IPS-18a (cell line): ENCODE data around the gene OPCML.

Experiments
- H3K27ac ChIP-seq: one replicate; pipeline ENCODE4 v1.5.1; 2013; ENCODE audit warnings: low read length
- H3K27me3 ChIP-seq: one replicate; pipeline ENCODE4 v1.6.1; 2013; ENCODE audit warnings: mild to moderate bottlenecking, low read length; ENCODE audit not compliant: control insufficient read depth, insufficient read depth
- H3K36me3 ChIP-seq: one replicate; pipeline ENCODE4 v1.6.1; 2013; ENCODE audit warnings: low read depth, low read length; ENCODE audit not compliant: control insufficient read depth
- H3K4me1 ChIP-seq: one replicate; pipeline ENCODE4 v1.6.1; 2013; ENCODE audit warnings: low read depth, low read length; ENCODE audit not compliant: control insufficient read depth
- H3K4me3 ChIP-seq: one replicate; pipeline ENCODE4 v1.5.1; 2013; ENCODE audit warnings: low read length
- H3K9ac ChIP-seq: one replicate; pipeline ENCODE4 v1.6.1; 2013; ENCODE audit warnings: mild to moderate bottlenecking, low read length, moderate library complexity
- H3K9me3 ChIP-seq: one replicate; pipeline ENCODE4 v1.6.1; 2013; ENCODE audit warnings: low read depth, low read length; ENCODE audit not compliant: control insufficient read depth

OPCML gene

DNA sequence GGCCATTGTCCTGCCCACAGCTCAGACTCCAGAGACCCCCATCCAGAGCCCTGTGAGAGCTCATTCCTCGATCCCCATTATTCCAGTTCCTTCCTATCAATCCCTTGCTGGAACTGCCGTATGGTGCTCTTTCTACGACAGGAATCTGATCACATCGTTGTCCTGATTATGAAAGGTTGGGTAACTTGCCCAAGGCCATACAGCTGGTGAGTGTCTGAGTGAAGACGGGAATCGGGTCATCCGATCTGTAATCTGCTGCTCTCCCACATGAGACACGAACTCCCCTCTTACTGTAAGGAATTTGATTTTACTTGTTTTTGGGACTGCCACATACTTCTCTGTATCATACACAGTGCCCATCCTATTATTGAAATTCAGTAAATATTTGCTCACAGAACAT lies 149.1 kb downstream of the OPCML start:
- H3K36me3 ChIP-seq = no peaks in the 10 kb centered on the region
- peaks cover 8% of the 10 kb centered on the region for H3K4me1 ChIP-seq
- no peak overlapping the region for H3K9ac ChIP-seq
- no peaks in the 10 kb centered on the region for H3K9me3 ChIP-seq
- no peak overlapping the region for H3K4me3 ChIP-seq
- H3K27ac ChIP-seq = no peak overlapping the region
- no peaks in the 10 kb centered on the region for H3K27me3 ChIP-seq

DNA sequence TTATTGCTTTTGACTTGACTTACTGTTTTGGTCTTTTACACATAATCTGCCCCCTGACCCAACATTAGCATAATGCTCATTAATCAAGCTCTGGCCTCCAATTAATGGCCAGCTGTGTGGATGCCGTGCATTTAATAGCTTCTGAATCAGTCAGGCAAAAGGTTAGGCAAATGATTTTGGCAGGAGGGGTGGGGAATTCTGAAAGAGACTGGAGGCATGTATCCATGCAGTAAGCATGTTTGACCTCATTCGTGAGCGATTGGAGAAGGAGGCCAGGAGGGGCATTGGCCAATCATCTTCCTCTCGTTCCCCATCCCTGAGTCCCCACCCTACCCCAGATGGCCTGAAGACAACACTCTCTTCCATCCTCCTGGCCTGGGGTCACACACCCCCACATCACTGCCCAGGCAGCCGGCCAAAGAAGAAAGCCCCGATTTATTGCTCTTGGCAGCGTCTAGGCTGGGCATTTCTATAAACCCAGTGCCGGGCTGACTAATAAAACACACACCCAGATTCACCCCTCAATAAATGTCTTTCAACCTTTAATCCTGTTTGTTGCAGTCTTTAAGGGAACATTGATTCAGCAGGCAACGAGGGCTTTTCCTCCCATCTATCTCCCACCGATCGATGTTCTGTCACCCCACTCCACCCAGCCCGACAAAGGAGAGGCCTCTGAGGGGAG lies 150.0 kb downstream of the OPCML start:
- H3K9ac ChIP-seq = no peak overlapping the region
- peaks cover 8% of the 10 kb centered on the region for H3K4me1 ChIP-seq
- no peak overlapping the region for H3K4me3 ChIP-seq
- no peaks in the 10 kb centered on the region for H3K27me3 ChIP-seq
- H3K27ac ChIP-seq = no peak overlapping the region
- no peaks in the 10 kb centered on the region for H3K36me3 ChIP-seq
- H3K9me3 ChIP-seq = no peaks in the 10 kb centered on the region

DNA sequence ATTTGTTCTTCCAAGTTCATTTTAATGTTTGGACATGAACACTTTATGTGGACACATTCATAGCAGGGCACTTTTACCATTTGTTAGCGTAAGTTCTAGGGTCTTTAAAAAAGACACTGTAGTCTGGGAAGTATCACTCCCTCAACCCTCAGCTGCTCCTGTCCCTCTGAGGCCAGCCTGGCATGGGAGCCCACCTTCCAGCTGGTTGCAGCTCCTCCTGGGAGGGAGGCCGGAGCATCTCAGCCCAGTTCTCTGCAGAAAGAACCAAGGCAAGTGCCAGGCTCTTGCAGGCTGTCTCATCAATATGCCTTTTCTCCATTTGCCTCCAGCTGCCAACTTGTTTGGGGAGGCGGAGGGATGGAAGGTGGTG lies 150.6 kb downstream of the OPCML start:
- Histone ChIP-seq H3K27ac (no peak overlapping the region), H3K4me1 (peaks cover 8% of the 10 kb centered on the region), H3K9ac (no peak overlapping the region), H3K27me3 (no peaks in the 10 kb centered on the region), H3K36me3 (no peaks in the 10 kb centered on the region), H3K9me3 (no peaks in the 10 kb centered on the region), H3K4me3 (no peak overlapping the region)

DNA sequence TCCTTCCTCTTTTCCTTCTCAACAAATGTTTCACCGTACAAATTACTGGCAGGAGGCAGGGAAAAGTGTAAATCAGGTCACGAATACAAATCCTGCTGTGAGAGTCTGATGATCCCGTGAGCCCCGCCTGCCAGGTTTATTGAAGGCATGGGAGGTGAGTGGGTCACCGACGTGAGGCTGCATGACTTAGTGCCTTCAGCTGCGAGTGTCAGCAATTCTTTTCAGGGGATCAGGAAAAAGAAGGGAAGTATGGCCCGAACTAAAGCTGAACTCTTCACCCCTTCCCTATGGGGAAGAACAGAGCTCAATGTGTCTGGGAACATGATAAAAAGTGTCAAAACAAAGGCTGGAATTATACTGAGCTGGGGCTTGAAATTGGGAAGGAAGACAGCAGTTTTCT lies 166.2 kb downstream of the OPCML start:
- H3K27ac ChIP-seq = no peak overlapping the region

DNA sequence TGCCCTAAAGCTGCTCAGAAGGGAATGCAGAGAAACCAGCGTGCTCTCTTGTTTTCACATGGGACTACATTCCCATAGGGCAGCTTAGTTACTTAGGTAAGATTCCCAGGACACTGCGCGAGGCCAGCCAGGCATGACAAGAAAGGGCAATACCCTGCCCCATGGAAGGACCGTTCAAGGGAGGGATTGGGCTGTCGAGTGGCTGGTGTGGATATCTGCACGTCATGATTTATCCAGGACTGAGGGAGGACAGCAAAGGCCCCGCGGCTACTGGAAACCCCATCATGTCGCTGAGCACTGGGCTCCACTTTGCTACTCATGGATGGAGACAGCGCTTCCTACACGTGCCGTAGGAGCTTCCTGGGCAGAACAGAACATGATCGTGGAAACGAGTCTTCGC lies 169.4 kb downstream of the OPCML start:
- no peak overlapping the region for H3K4me3 ChIP-seq
- H3K27me3 ChIP-seq = no peaks in the 10 kb centered on the region

More for the DNA sequence above, 166.2 kb downstream of the OPCML start:
- no peak overlapping the region for H3K4me3 ChIP-seq
- no peaks in the 10 kb centered on the region for H3K36me3 ChIP-seq
- H3K9me3 ChIP-seq = no peaks in the 10 kb centered on the region
- H3K4me1 ChIP-seq = no peaks in the 10 kb centered on the region
- no peak overlapping the region for H3K9ac ChIP-seq
- no peaks in the 10 kb centered on the region for H3K27me3 ChIP-seq

DNA sequence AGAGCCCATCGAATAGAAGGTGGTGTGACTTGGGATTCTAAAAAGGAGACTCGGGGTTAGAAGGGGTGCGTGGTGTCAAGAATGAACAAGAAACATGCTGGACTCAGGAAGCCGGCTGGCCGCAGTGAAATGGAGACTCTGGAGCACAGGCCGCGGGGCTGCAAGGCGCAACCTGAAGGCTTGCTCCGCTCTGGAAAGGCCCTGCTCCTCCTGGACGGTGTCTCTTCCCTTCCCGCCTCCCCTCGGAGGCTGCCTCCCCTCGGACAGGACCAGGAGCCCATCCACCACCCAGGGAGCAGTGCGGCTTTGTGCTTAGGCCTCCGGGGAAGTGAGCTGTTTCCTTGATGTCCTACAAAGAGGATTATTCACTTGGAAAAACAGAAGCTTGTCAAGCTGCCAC lies 170.1 kb downstream of the OPCML start:
- Histone ChIP-seq H3K27me3 (no peaks in the 10 kb centered on the region), H3K4me1 (no peaks in the 10 kb centered on the region), H3K36me3 (no peaks in the 10 kb centered on the region), H3K4me3 (no peak overlapping the region), H3K9me3 (no peaks in the 10 kb centered on the region), H3K9ac (no peak overlapping the region), H3K27ac (no peak overlapping the region)

More for the DNA sequence above, 169.4 kb downstream of the OPCML start:
- no peaks in the 10 kb centered on the region for H3K36me3 ChIP-seq
- no peak overlapping the region for H3K27ac ChIP-seq
- no peak overlapping the region for H3K9ac ChIP-seq
- no peaks in the 10 kb centered on the region for H3K4me1 ChIP-seq
- no peaks in the 10 kb centered on the region for H3K9me3 ChIP-seq

DNA sequence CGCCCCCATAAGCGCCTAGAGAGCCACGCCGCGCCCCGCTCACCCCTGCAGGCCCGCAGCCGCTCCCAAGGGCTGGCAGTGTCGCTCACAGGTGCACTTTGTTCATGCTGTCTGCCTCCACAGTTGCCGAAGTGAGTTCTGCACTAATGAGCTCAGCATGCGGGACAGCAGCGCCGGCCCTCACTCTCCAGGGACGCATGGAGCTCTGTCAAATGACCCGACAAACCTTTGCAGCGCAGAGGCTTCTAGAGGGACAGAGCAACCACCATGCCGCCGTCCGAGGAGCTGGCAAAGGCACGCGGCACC lies 170.7 kb downstream of the OPCML start:
- Histone ChIP-seq H3K4me3 (no peak overlapping the region), H3K4me1 (no peaks in the 10 kb centered on the region), H3K27ac (no peak overlapping the region), H3K9ac (no peak overlapping the region), H3K27me3 (no peaks in the 10 kb centered on the region), H3K9me3 (no peaks in the 10 kb centered on the region), H3K36me3 (no peaks in the 10 kb centered on the region)

DNA sequence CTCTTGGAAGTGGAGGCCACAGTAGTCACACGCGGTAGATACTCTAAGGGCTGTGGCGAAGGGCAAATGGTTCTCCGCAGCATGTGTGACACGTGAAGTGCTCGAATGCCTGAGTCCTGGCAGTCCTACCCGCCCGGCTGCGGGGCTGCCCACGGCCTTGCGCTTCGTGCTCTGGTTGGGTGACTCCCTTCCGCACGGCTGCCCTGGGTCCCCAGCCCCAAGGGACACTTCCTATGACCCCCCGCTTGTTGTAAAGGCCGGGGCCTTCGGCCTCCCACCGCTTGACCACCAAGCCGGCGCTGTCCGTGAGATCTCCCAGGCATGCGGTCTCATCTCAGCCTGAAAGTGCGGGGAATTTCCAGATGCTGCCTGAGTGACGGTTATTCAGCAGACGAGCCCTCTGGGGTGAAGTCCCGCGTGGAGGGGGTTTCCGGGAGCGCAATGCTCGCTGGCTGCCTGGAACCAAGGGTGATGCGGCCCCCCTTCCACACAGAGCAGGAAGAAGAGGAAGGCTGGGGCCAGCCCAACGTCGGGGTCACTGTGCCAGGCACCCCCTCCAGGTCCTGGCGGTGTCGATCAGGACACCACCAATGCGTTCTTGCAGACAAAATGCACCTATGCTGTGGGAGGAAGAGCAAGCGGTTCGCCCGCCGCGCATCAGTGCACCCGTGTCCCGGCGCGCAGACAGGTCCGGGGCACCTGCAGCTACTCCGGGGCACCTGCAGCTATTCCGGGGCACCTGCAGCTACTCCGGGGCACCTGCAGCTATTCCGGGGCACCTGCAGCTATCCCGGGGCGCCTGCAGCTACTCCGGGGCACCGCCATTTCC lies 171.2 kb downstream of the OPCML start:
- H3K36me3 ChIP-seq = no peaks in the 10 kb centered on the region
- H3K4me3 ChIP-seq = no peak overlapping the region
- no peaks in the 10 kb centered on the region for H3K27me3 ChIP-seq
- no peaks in the 10 kb centered on the region for H3K4me1 ChIP-seq
- H3K27ac ChIP-seq = no peak overlapping the region
- H3K9me3 ChIP-seq = no peaks in the 10 kb centered on the region
- no peak overlapping the region for H3K9ac ChIP-seq

DNA sequence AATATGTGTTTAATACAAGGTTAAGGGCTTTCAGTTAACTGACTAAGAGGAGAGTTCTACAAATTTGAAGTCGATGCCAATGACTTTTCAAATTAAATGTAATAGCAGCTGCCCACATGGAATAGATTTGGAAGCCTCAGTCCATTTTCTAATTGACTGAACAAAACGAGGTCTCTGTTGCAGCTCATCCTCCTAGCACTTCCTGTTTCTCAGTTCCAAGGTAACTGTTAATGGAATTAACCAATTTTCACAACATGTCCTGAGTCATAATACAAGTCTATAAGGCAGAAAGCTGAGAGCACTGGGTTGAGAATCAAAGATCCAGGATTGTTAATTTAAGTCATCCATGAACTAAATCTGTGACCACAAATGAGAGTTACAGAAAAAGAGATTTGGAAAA lies 177.2 kb downstream of the OPCML start:
- H3K9ac ChIP-seq = no peak overlapping the region
- H3K4me3 ChIP-seq = no peak overlapping the region
- no peaks in the 10 kb centered on the region for H3K27me3 ChIP-seq
- H3K9me3 ChIP-seq = no peaks in the 10 kb centered on the region
- H3K4me1 ChIP-seq = no peaks in the 10 kb centered on the region
- no peaks in the 10 kb centered on the region for H3K36me3 ChIP-seq
- H3K27ac ChIP-seq = no peak overlapping the region

DNA sequence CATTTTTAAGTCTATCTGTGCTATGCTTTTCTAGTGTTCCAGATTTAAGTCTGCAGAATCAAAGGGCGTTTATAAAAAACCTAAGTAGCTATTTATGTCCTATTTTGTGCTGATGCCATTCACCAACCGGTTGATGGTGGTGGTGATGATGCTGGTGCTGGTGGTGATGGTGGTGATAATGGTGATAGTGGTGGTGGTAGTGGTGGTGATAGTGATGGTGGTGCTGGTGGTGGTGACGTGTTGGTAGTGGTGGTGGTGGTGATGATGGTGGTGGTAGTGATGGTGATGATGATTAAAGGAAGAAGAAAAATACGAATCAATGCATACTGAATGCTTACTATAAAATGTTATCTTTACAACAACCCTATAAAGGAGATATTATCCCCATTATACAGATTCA lies 178.2 kb downstream of the OPCML start:
- no peaks in the 10 kb centered on the region for H3K27me3 ChIP-seq
- H3K36me3 ChIP-seq = no peaks in the 10 kb centered on the region
- no peak overlapping the region for H3K27ac ChIP-seq
- no peaks in the 10 kb centered on the region for H3K4me1 ChIP-seq
- no peak overlapping the region for H3K9ac ChIP-seq
- H3K4me3 ChIP-seq = no peak overlapping the region
- no peaks in the 10 kb centered on the region for H3K9me3 ChIP-seq

DNA sequence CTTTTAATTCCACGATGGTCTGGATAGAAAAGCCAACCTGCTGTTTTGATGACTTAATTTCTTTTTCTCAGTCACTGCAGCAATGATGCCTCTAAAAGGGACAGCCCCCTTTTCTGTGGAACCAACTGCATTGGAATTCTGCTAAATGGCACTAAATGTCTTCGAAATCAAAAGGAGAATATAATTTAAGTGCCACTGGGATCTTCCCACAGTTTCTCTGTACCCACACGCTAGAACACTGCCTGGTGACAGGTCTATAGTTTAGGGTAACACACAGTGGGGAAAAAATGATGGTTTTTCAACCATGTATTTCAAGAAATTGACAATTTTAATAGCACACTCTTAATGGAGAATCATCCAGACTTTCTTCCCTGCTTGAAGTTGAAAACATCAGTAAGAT lies 182.3 kb downstream of the OPCML start:
- no peak overlapping the region for H3K4me3 ChIP-seq

DNA sequence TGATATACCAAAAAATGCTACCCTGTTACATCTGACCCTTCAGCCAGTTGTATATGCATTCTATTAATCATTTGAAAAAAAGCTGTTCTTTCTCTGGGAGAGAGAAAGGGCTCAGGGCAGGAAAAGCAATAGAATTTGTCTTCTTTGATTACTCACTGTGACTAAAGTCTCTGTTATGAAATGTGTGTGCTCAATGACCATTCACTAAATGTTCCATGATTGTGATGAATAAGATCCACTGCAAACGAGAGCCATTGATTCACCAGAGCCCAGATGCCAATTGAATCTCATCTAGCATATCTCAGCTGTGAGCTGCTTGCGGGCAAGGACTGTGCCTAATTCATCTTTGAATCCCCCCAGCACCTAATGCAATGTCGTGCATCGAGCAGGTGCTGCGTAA lies 184.3 kb downstream of the OPCML start:
- H3K4me1 ChIP-seq = peaks cover 6% of the 10 kb centered on the region
- H3K4me3 ChIP-seq = no peak overlapping the region
- H3K27me3 ChIP-seq = no peaks in the 10 kb centered on the region
- no peaks in the 10 kb centered on the region for H3K36me3 ChIP-seq
- no peaks in the 10 kb centered on the region for H3K9me3 ChIP-seq
- no peak overlapping the region for H3K27ac ChIP-seq
- no peak overlapping the region for H3K9ac ChIP-seq

More for the DNA sequence above, 182.3 kb downstream of the OPCML start:
- H3K27ac ChIP-seq = no peak overlapping the region
- H3K9me3 ChIP-seq = no peaks in the 10 kb centered on the region
- H3K4me1 ChIP-seq = no peaks in the 10 kb centered on the region
- no peaks in the 10 kb centered on the region for H3K36me3 ChIP-seq
- H3K27me3 ChIP-seq = no peaks in the 10 kb centered on the region
- no peak overlapping the region for H3K9ac ChIP-seq
